H9 (cell line): ENCODE measurements around the gene PKMYT1. TPM values are rescaled to one million over a fixed set of nuclear protein-coding genes. Genes with fewer than 3 reads are reported as not detected.
A peak's percentile ranks its signal among the peaks of the same experiment; 100 is the strongest.

Experiments used
- DNase-seq: peaks from one replicate; pipeline ENCODE4 v3.0.0-alpha.2; 2017
- H2AFZ ChIP-seq: one replicate; pipeline ENCODE4 v1.6.1; 2013; ENCODE audit warnings: mild to moderate bottlenecking, low read length, control low read depth, moderate library complexity
- H2AK5ac ChIP-seq: 2 replicates; pipeline ENCODE4 v1.6.1; 2013; ENCODE audit warnings: low read length, control low read depth, mixed read lengths; ENCODE audit not compliant: insufficient read length
- H2BK120ac ChIP-seq: one replicate; pipeline ENCODE4 v1.6.1; 2013; ENCODE audit warnings: low read depth, mild to moderate bottlenecking, low read length, control low read depth, inconsistent platforms; ENCODE audit not compliant: poor library complexity, severe bottlenecking
- H2BK12ac ChIP-seq: 2 replicates; pipeline ENCODE4 v1.6.1; 2013; ENCODE audit warnings: low read length, control low read depth, mixed read lengths, low read depth; ENCODE audit not compliant: insufficient read length
- H2BK15ac ChIP-seq: 2 replicates; pipeline ENCODE4 v1.6.1; 2013; ENCODE audit warnings: low read depth, low read length, control low read depth
- H2BK20ac ChIP-seq: one replicate; pipeline ENCODE4 v1.6.1; 2013; ENCODE audit warnings: low read depth, mild to moderate bottlenecking, low read length, control low read depth, inconsistent platforms; ENCODE audit not compliant: poor library complexity, severe bottlenecking
- H2BK5ac ChIP-seq: 2 replicates; pipeline ENCODE4 v1.6.1; 2013; ENCODE audit warnings: low read length, control low read depth, mixed read lengths; ENCODE audit not compliant: insufficient read length
- H3K14ac ChIP-seq: 2 replicates; pipeline ENCODE4 v1.6.1; 2013; ENCODE audit warnings: low read length, control low read depth; ENCODE audit not compliant: insufficient read depth
- H3K18ac ChIP-seq: 2 replicates; pipeline ENCODE4 v1.6.1; 2013; ENCODE audit warnings: low read depth, mild to moderate bottlenecking, mixed read lengths, low read length, control low read depth; ENCODE audit not compliant: insufficient read length
- H3K23ac ChIP-seq: 2 replicates; pipeline ENCODE4 v1.6.1; 2013; ENCODE audit warnings: low read length, control low read depth, mixed read lengths, low read depth; ENCODE audit not compliant: insufficient read length
- H3K23me2 ChIP-seq: 2 replicates; pipeline ENCODE4 v1.6.1; 2013; ENCODE audit warnings: low read depth, mild to moderate bottlenecking, mixed read lengths, low read length, control low read depth; ENCODE audit not compliant: insufficient read length, poor library complexity, severe bottlenecking
- H3K27ac ChIP-seq: 2 replicates; pipeline ENCODE4 v1.5.1; 2013; ENCODE audit warnings: low read length, control low read depth, mixed read lengths, low read depth; ENCODE audit not compliant: insufficient read length
- H3K27me3 ChIP-seq: 2 replicates; pipeline ENCODE4 v1.6.1; 2013; ENCODE audit warnings: low read length, control low read depth, inconsistent platforms; ENCODE audit not compliant: insufficient read depth
- H3K4ac ChIP-seq: 2 replicates; pipeline ENCODE4 v1.6.1; 2013; ENCODE audit warnings: low read depth, mild to moderate bottlenecking, control low read depth, inconsistent platforms, low read length, moderate library complexity
- H3K4me1 ChIP-seq: 2 replicates; pipeline ENCODE4 v1.6.1; 2013; ENCODE audit warnings: low read length, control low read depth, inconsistent platforms; ENCODE audit not compliant: insufficient read depth
- H3K4me2 ChIP-seq: 2 replicates; pipeline ENCODE4 v1.6.1; 2013; ENCODE audit warnings: low read length, control low read depth, mixed read lengths; ENCODE audit not compliant: insufficient read length, insufficient read depth
- H3K56ac ChIP-seq: 2 replicates; pipeline ENCODE4 v1.6.1; 2013; ENCODE audit warnings: low read depth, mild to moderate bottlenecking, mixed read lengths, low read length, control low read depth; ENCODE audit not compliant: insufficient read length
- H3K79me1 ChIP-seq: 2 replicates; pipeline ENCODE4 v1.6.1; 2013; ENCODE audit warnings: low read depth, mild to moderate bottlenecking, moderate library complexity, low read length, control low read depth, inconsistent platforms; ENCODE audit not compliant: insufficient read depth, poor library complexity, severe bottlenecking
- H3K79me2 ChIP-seq: 2 replicates; pipeline ENCODE4 v1.6.1; 2013; ENCODE audit warnings: low read length, control low read depth, inconsistent platforms; ENCODE audit not compliant: insufficient read depth
- H3K9ac ChIP-seq: 2 replicates; pipeline ENCODE4 v1.6.1; 2013; ENCODE audit warnings: low read length, control low read depth, mixed read lengths; ENCODE audit not compliant: insufficient read length; ENCODE audit errors: extremely low read depth
- H3K9me3 ChIP-seq: one replicate; pipeline ENCODE4 v1.6.1; 2013; ENCODE audit warnings: low read depth, low read length, inconsistent platforms; ENCODE audit not compliant: control insufficient read depth
- H3T11ph ChIP-seq: one replicate; pipeline ENCODE4 v1.6.1; 2013; ENCODE audit warnings: mild to moderate bottlenecking, low read length, control low read depth, inconsistent platforms
- H4K20me1 ChIP-seq: one replicate; pipeline ENCODE4 v1.6.1; 2013; ENCODE audit not compliant: control insufficient read depth, insufficient read length, insufficient read depth
- H4K5ac ChIP-seq: 2 replicates; pipeline ENCODE4 v1.6.1; 2013; ENCODE audit warnings: low read depth, mild to moderate bottlenecking, mixed read lengths, low read length, control low read depth; ENCODE audit not compliant: insufficient read length
- H4K8ac ChIP-seq: replicated peaks from 2 replicates; pipeline ENCODE4 v1.6.1; 2013; ENCODE audit warnings: low read length, control low read depth, mixed read lengths, low read depth; ENCODE audit not compliant: insufficient read length
- H4K91ac ChIP-seq: 2 replicates; pipeline ENCODE4 v1.6.1; 2013; ENCODE audit warnings: low read depth, mild to moderate bottlenecking, moderate library complexity, mixed read lengths, low read length, control low read depth; ENCODE audit not compliant: insufficient read length
- H3K27ac Mint-ChIP-seq, 3 experiments: 2 replicates in 2 of 3; 3 replicates in 1 of 3; pipeline ENCODE4 v1.8.0; 2020 to 2021; ENCODE audit warnings: mixed read lengths in 3 of 3, mild to moderate bottlenecking in 1 of 3, moderate library complexity in 1 of 3
- H3K27me3 Mint-ChIP-seq: 2 replicates; pipeline ENCODE4 v1.8.0; 2021; ENCODE audit warnings: low read depth, mild to moderate bottlenecking, moderate library complexity, mixed read lengths
- H3K36me3 Mint-ChIP-seq, 3 experiments: 2 replicates in 2 of 3; 3 replicates in 1 of 3; pipeline ENCODE4 v1.8.0; 2020 to 2021; ENCODE audit warnings: low read depth in 3 of 3, mixed read lengths in 3 of 3; ENCODE audit not compliant: insufficient read depth in 1 of 3
- H3K4me1 Mint-ChIP-seq, 2 experiments: 2 replicates each; pipeline ENCODE4 v1.8.0; 2020; ENCODE audit warnings: mixed read lengths in 2 of 2
- H3K4me3 Mint-ChIP-seq, 2 experiments: 2 replicates in 1 of 2; 3 replicates in 1 of 2; pipeline ENCODE4 v1.8.0; 2020 to 2021; ENCODE audit warnings: mild to moderate bottlenecking in 2 of 2, mixed read lengths in 2 of 2, moderate library complexity in 1 of 2
- H3K9me3 Mint-ChIP-seq, 2 experiments: 2 replicates in 1 of 2; 3 replicates in 1 of 2; pipeline ENCODE4 v1.8.0; 2020; ENCODE audit warnings: mild to moderate bottlenecking in 2 of 2, mixed read lengths in 2 of 2, moderate library complexity in 1 of 2
- CTCF ChIP-seq: fragments of 200-600 bp; sonication (generic); conservative IDR thresholded peaks from 3 replicates; pipeline ENCODE4 v1.8.0; 2021; ENCODE audit warnings: antibody characterized with exemption, mild to moderate bottlenecking
- WGBS: extraction: QIAGEN DNeasy Blood & Tissue Kit; methylation state at CpG from one replicate; pipeline ENCODE4 v1.1.7; 2013; ENCODE audit warnings: missing lambda C conversion rate, low lambda C conversion rate, mixed read lengths; ENCODE audit not compliant: insufficient read length; ENCODE audit errors: extremely low coverage; 5-methylcytosine and 5-hydroxymethylcytosine counted together
- total RNA-seq: library from RNA; stranded (reverse); gene quantifications from 2 replicates; pipeline ENCODE4 v1.2.1, GENCODE V29; 2021

Gene PKMYT1
- total RNA-seq, 1 experiment from 2014 or later, result 114 TPM

GRCh38 chr16:2981899-2982250 lies 1.6 kb upstream of the PKMYT1 start:
- H3K27ac Mint-ChIP-seq, result peak overlapping the region; percentile 90 to 99 (median 91)

More at GRCh38 chr16:2981899-2982250, 1.6 kb upstream of the PKMYT1 start:
- Histone ChIP-seq H3K4me1 (no peaks in the 10 kb centered on the region), H4K91ac (no peak overlapping the region), H3K4ac (no peak overlapping the region), H2AK5ac (no peak overlapping the region), H2BK20ac (no peak overlapping the region), H4K8ac (no peak overlapping the region), H3K27ac (no peak overlapping the region), H3K79me2 (no peaks in the 10 kb centered on the region; the same call in 1 of the 2 replicates), H3T11ph (no peak overlapping the region), H2BK5ac (no peak overlapping the region), H2AFZ (no peak overlapping the region), H3K27me3 (no peaks in the 10 kb centered on the region), H3K9ac (no peak overlapping the region), H3K23me2 (peaks cover 9% of the 10 kb centered on the region), H4K5ac (no peak overlapping the region), H3K79me1 (no peaks in the 10 kb centered on the region), H2BK12ac (no peak overlapping the region), H3K56ac (no peak overlapping the region), H3K14ac (no peak overlapping the region), H3K23ac (no peak overlapping the region), H3K18ac (no peak overlapping the region), H2BK120ac (no peak overlapping the region), H2BK15ac (no peak overlapping the region), H3K4me2 (peak overlapping the region; percentile 28), H3K9me3 (no peaks in the 10 kb centered on the region), H4K20me1 (no peaks in the 10 kb centered on the region)
- no peak for TF ChIP-seq CTCF
- no peak for DNase-seq
- Mint-ChIP-seq H3K4me3 (peak overlapping the region; percentile 87 to 90), H3K9me3 (no peaks in the 10 kb centered on the region), H3K4me1 (peaks cover 26 to 31% of the 10 kb centered on the region in 2 experiments), H3K27me3 (peaks cover 6% of the 10 kb centered on the region), H3K36me3 (peaks cover 6 to 16% (median 12%) of the 10 kb centered on the region in 3 experiments; a peak in 6 of 7 replicates)
- WGBS, result no CpG with 5 or more reads among the region's 4 CpGs
